Measurements from ENCODE around the gene MYO10.

MYO10 gene

GRCh38 chr5:16809395-16810207, 126.5 kb downstream of the MYO10 start:
- DNase-seq (ENCODE audit: low read depth, low spot score): peak; percentile 88
- no peak for TF ChIP-seq CTCF (IDR thresholded peaks at IDR 0.05; ENCODE audit: low read depth, low read length)
- H3K4me3 ChIP-seq (ENCODE audit: low read depth, low read length): no peak overlapping the region
- in situ Hi-C loops (cut with HindIII; ENCODE audit: low sequenced_read_pairs): no loop called here

GRCh38 chr5:16809010-16809394, 127.1 kb downstream of the MYO10 start:
- no peak overlapping the region for H3K4me3 ChIP-seq (ENCODE audit: low read depth, low read length)
- in situ Hi-C loops (cut with HindIII; ENCODE audit: low sequenced_read_pairs): no loop called here
- no peak for DNase-seq (ENCODE audit: low read depth, low spot score)
- TF ChIP-seq CTCF (IDR thresholded peaks at IDR 0.05; ENCODE audit: low read depth, low read length): no peak

GRCh38 chr5:16808021-16808420, 128.1 kb downstream of the MYO10 start:
- no peak for TF ChIP-seq CTCF (IDR thresholded peaks at IDR 0.05; ENCODE audit: low read depth, low read length)
- in situ Hi-C loops (cut with HindIII; ENCODE audit: low sequenced_read_pairs): no loop called here
- no peak for DNase-seq (ENCODE audit: low read depth, low spot score)
- no peak overlapping the region for H3K4me3 ChIP-seq (ENCODE audit: low read depth, low read length)

GRCh38 chr5:16807547-16807864, 128.6 kb downstream of the MYO10 start:
- no peak for TF ChIP-seq CTCF (IDR thresholded peaks at IDR 0.05; ENCODE audit: low read depth, low read length)
- no peak overlapping the region for H3K4me3 ChIP-seq (ENCODE audit: low read depth, low read length)
- in situ Hi-C loops (cut with HindIII; ENCODE audit: low sequenced_read_pairs): no loop called here
- no peak for DNase-seq (ENCODE audit: low read depth, low spot score)

GRCh38 chr5:16806711-16807546, 129.2 kb downstream of the MYO10 start:
- in situ Hi-C loops (cut with HindIII; ENCODE audit: low sequenced_read_pairs): no loop called here
- TF ChIP-seq CTCF (IDR thresholded peaks at IDR 0.05; ENCODE audit: low read depth, low read length): no peak
- H3K4me3 ChIP-seq (ENCODE audit: low read depth, low read length): no peak overlapping the region
- DNase-seq (ENCODE audit: low read depth, low spot score): no peak

- no peak for TF ChIP-seq CTCF (IDR thresholded peaks at IDR 0.05; ENCODE audit: low read depth, low read length)
- in situ Hi-C loops (cut with HindIII; ENCODE audit: low sequenced_read_pairs): no loop called here
- no peak for DNase-seq (ENCODE audit: low read depth, low spot score)
- no peak overlapping the region for H3K4me3 ChIP-seq (ENCODE audit: low read depth, low read length)
Measured at GRCh38 chr5:16805486-16805885, 130.6 kb downstream of the MYO10 start.
